Mesenchymal stem cell (in vitro differentiated cells and primary cell): Measurements from ENCODE around the gene MED8.
A peak's percentile ranks its signal among the peaks of the same experiment; 100 is the strongest.

Experiments used
- DNase-seq: peaks from one replicate; pipeline ENCODE4 v3.0.0-alpha.2; 2013
- H2AFZ ChIP-seq: one replicate; pipeline ENCODE4 v1.6.1; 2013; ENCODE audit warnings: low read depth, mild to moderate bottlenecking, control low read depth, inconsistent platforms, low read length, moderate library complexity
- H2AK5ac ChIP-seq: 2 replicates; pipeline ENCODE4 v1.6.1; 2013; ENCODE audit warnings: low read length, moderate library complexity, mild to moderate bottlenecking, inconsistent platforms; ENCODE audit not compliant: severe bottlenecking
- H2BK120ac ChIP-seq: one replicate; pipeline ENCODE4 v1.6.1; 2013; ENCODE audit warnings: low read depth, mild to moderate bottlenecking, inconsistent platforms, low read length, moderate library complexity
- H2BK12ac ChIP-seq, 2 experiments: one replicate each; pipeline ENCODE4 v1.6.1; 2013; ENCODE audit warnings: inconsistent platforms in 2 of 2, low read length in 2 of 2, mild to moderate bottlenecking in 2 of 2, moderate library complexity in 2 of 2, control low read depth in 1 of 2
- H2BK15ac ChIP-seq: one replicate; pipeline ENCODE4 v1.6.1; 2013; ENCODE audit warnings: mild to moderate bottlenecking, low read depth, inconsistent platforms; ENCODE audit not compliant: poor library complexity, severe bottlenecking
- H2BK5ac ChIP-seq: 2 replicates; pipeline ENCODE4 v1.6.1; 2013; ENCODE audit warnings: low read depth, mild to moderate bottlenecking, low read length, control low read depth, inconsistent platforms; ENCODE audit not compliant: poor library complexity, severe bottlenecking
- H3K14ac ChIP-seq, 2 experiments: one replicate each; pipeline ENCODE4 v1.6.1; 2013; ENCODE audit warnings: inconsistent platforms in 2 of 2, low read length in 2 of 2, control low read depth in 1 of 2, mild to moderate bottlenecking in 1 of 2, moderate library complexity in 1 of 2
- H3K18ac ChIP-seq, 2 experiments: one replicate each; pipeline ENCODE4 v1.6.1; 2013; ENCODE audit warnings: inconsistent platforms in 2 of 2, low read length in 2 of 2, control low read depth in 1 of 2, low read depth in 1 of 2, mild to moderate bottlenecking in 1 of 2
- H3K23ac ChIP-seq, 2 experiments: one replicate each; pipeline ENCODE4 v1.6.1; 2013; ENCODE audit warnings: inconsistent platforms in 2 of 2, low read length in 2 of 2, mild to moderate bottlenecking in 2 of 2, moderate library complexity in 2 of 2, control low read depth in 1 of 2
- H3K27ac ChIP-seq: 2 replicates; pipeline ENCODE4 v1.5.1; 2013; ENCODE audit warnings: mild to moderate bottlenecking, moderate library complexity, low read length, control low read depth, inconsistent platforms; ENCODE audit not compliant: poor library complexity, severe bottlenecking
- H3K27me3 ChIP-seq, 2 experiments: 2 replicates each; pipeline versions ENCODE4 v1.6.1 to v1.7.0; 2013; ENCODE audit warnings: low read length in 2 of 2, mild to moderate bottlenecking in 2 of 2, moderate library complexity in 2 of 2, control low read depth in 1 of 2, inconsistent platforms in 1 of 2; ENCODE audit not compliant: control insufficient read depth in 1 of 2, insufficient read depth in 1 of 2
- H3K36me3 ChIP-seq, 2 experiments: 2 replicates each; pipeline versions ENCODE4 v1.6.1 to v1.7.0; 2013; ENCODE audit warnings: low read length in 2 of 2, control low read depth in 1 of 2, inconsistent platforms in 1 of 2, low read depth in 1 of 2, mild to moderate bottlenecking in 1 of 2; ENCODE audit not compliant: insufficient read depth in 2 of 2, control insufficient read depth in 1 of 2
- H3K4ac ChIP-seq, 2 experiments: one replicate each; pipeline ENCODE4 v1.6.1; 2013; ENCODE audit warnings: inconsistent platforms in 2 of 2, low read length in 2 of 2, mild to moderate bottlenecking in 2 of 2, moderate library complexity in 2 of 2, control low read depth in 1 of 2, low read depth in 1 of 2
- H3K4me1 ChIP-seq: 2 replicates; pipeline ENCODE4 v1.6.1; 2013; ENCODE audit warnings: low read depth, low read length, control low read depth; ENCODE audit not compliant: control insufficient read depth, insufficient read depth
- H3K4me2 ChIP-seq: 2 replicates; pipeline ENCODE4 v1.6.1; 2013; ENCODE audit warnings: low read length, mild to moderate bottlenecking, inconsistent platforms; ENCODE audit not compliant: poor library complexity, severe bottlenecking
- H3K4me3 ChIP-seq, 2 experiments: 2 replicates each; pipeline versions ENCODE4 v1.5.1 to v1.7.0; 2013; ENCODE audit warnings: low read length in 2 of 2, mild to moderate bottlenecking in 2 of 2, control low read depth in 1 of 2, low read depth in 1 of 2; ENCODE audit not compliant: insufficient read depth in 1 of 2
- H3K79me1 ChIP-seq: replicated peaks from 2 replicates; pipeline ENCODE4 v1.6.1; 2013; ENCODE audit warnings: mild to moderate bottlenecking, control low read depth, low read length, inconsistent platforms; ENCODE audit not compliant: poor library complexity, severe bottlenecking
- H3K9ac ChIP-seq: 2 replicates; pipeline ENCODE4 v1.7.0; 2013; ENCODE audit warnings: mild to moderate bottlenecking, low read length, moderate library complexity
- H3K9me3 ChIP-seq: 2 replicates; pipeline ENCODE4 v1.7.0; 2013; ENCODE audit warnings: mild to moderate bottlenecking, low read length; ENCODE audit not compliant: control insufficient read depth
- H4K8ac ChIP-seq: one replicate; pipeline ENCODE4 v1.6.1; 2013; ENCODE audit warnings: inconsistent platforms, mild to moderate bottlenecking, low read length, moderate library complexity
- H4K91ac ChIP-seq: one replicate; pipeline ENCODE4 v1.6.1; 2013; ENCODE audit warnings: mild to moderate bottlenecking, low read length, inconsistent platforms
- WGBS: methylation state at CpG from one replicate; pipeline ENCODE4 v1.1.7; 2013; ENCODE audit warnings: mixed read lengths; 5-methylcytosine and 5-hydroxymethylcytosine counted together

MED8 gene

DNA sequence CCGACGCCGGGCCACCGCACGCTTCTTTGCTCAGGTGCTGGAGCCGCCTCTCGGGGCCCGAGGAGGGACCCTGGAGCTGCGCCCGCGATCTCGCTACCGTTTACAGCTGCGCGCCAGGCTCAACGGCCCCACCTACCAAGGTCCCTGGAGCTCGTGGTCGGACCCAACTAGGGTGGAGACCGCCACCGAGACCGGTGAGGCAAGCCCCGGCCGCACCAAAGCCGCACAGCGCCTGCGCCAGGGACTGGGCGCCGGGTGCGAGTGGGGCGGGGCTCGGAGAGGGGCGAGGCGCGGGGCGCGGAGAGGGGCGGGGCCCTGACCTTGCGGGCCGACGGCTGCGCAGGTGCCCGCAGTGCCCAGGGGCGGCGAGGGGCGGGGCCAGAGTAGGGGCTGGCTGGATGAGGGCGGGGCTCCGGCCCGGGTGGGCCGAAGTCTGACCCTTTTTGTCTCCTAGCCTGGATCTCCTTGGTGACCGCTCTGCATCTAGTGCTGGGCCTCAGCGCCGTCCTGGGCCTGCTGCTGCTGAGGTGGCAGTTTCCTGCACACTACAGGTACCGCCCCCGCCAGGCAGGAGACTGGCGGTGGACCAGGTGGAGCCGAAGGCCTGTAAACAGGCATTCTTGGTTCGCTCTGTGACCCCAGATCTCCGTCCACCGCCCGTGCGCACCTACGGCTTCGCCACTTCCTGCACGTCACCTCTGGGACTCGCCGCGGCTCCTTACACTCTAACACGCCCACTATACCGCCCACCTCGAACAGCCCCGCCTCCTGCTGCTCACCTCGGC, 40.6 kb downstream of the MED8 start:
- Histone ChIP-seq H4K91ac (peak overlapping the region; percentile 73), H3K18ac (peak overlapping the region; percentile 77 to 97), H2BK12ac (peak overlapping the region in 1 of 2 experiments; percentile 64), H2BK120ac (peak overlapping the region; percentile 6), H3K9ac (peak overlapping the region; percentile 74), H2AFZ (peak overlapping the region; percentile 85), H3K27me3 (no peaks in the 10 kb centered on the region), H3K4me3 (peak overlapping the region; percentile 68 to 78), H2BK5ac (peak overlapping the region; percentile 60), H2AK5ac (no peak overlapping the region), H2BK15ac (peak overlapping the region; percentile 86), H3K79me1 (no peaks in the 10 kb centered on the region), H3K9me3 (no peaks in the 10 kb centered on the region), H3K23ac (peak overlapping the region in 1 of 2 experiments; percentile 66), H3K4me1 (peaks cover 16% of the 10 kb centered on the region), H3K4ac (peak overlapping the region; percentile 81 to 85), H3K36me3 (no peaks in the 10 kb centered on the region), H3K27ac (peak overlapping the region; percentile 90), H3K14ac (peak overlapping the region in 1 of 2 experiments; percentile 61), H3K4me2 (peak overlapping the region; percentile 73), H4K8ac (peak overlapping the region; percentile 91)
- WGBS = 4% methylated on average over 66 of the region's 72 CpGs
- DNase-seq = peak; percentile 60

DNA sequence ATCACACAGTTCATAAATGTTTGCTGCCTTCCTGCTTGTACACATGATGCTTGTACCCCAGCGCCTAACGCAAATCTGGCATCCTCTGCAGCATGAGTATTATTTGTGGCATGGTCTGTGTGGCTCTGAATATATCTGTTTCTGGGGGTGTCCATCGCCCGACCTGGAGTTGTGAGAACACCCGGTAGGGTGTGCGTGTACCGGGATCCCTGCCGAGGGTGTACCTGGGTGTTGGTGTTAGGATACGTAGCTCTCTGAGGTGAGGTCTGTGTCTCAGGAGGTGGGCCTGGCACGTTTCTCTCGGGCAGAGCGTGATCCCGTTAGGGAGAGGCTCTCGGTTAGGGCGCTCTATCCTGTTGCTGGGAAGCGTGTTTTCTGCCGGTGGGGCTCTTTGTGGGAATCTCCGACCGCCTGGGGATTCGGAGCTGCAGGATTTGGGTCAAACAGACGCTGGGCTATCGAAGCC, 41.2 kb downstream of the MED8 start:
- peak overlapping the region; percentile 73 for H3K4me2 ChIP-seq
- H3K36me3 ChIP-seq = no peaks in the 10 kb centered on the region
- H3K18ac ChIP-seq = peak overlapping the region; percentile 77 to 94
- no peak overlapping the region for H3K23ac ChIP-seq
- no peak for DNase-seq
- H3K14ac ChIP-seq = no peak overlapping the region
- H3K9ac ChIP-seq = peak overlapping the region; percentile 74
- H4K91ac ChIP-seq = peak overlapping the region; percentile 47
- no peak overlapping the region for H2BK5ac ChIP-seq
- H3K4me3 ChIP-seq = peak overlapping the region; percentile 68 to 78
- no peaks in the 10 kb centered on the region for H3K79me1 ChIP-seq
- H3K27ac ChIP-seq = peak overlapping the region; percentile 65
- no peaks in the 10 kb centered on the region for H3K27me3 ChIP-seq
- peak overlapping the region; percentile 76 for H2BK15ac ChIP-seq
- H3K9me3 ChIP-seq = no peaks in the 10 kb centered on the region
- H2BK12ac ChIP-seq = no peak overlapping the region
- peak overlapping the region; percentile 6 for H2BK120ac ChIP-seq
- whole genome bisulfite sequencing = 41% methylated on average over 19 of the region's 22 CpGs
- H2AK5ac ChIP-seq = no peak overlapping the region
- H3K4me1 ChIP-seq = peaks cover 16% of the 10 kb centered on the region
- H4K8ac ChIP-seq = peak overlapping the region; percentile 91
- H2AFZ ChIP-seq = peak overlapping the region; percentile 85
- peak overlapping the region in 1 of 2 experiments; percentile 81 for H3K4ac ChIP-seq

DNA sequence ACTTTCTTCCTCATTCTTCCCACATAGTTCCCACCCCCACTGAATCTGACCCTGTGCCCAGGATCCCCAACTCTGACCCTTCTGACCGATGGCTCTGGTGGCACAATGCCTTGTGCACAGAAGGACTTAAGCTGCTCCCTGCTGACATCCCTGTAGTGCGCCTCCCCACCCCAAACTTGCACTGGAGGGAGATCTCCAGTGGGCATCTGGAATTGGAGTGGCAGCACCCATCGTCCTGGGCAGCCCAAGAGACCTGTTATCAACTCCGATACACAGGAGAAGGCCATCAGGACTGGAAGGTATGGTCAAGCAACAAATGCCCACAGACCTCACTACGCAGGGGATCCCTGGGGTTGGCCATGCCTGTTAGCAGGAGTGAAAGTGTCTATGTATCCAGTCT, 43.0 kb downstream of the MED8 start:
- Histone ChIP-seq H2BK120ac (no peak overlapping the region), H3K79me1 (no peaks in the 10 kb centered on the region), H4K8ac (no peak overlapping the region), H2BK12ac (no peak overlapping the region), H4K91ac (peak overlapping the region; percentile 5), H2BK5ac (no peak overlapping the region), H2BK15ac (no peak overlapping the region), H3K23ac (no peak overlapping the region), H2AK5ac (no peak overlapping the region), H3K18ac (no peak overlapping the region), H3K36me3 (no peaks in the 10 kb centered on the region), H3K9me3 (no peaks in the 10 kb centered on the region), H2AFZ (no peak overlapping the region), H3K27me3 (no peaks in the 10 kb centered on the region), H3K4me2 (no peak overlapping the region), H3K14ac (no peak overlapping the region), H3K9ac (no peak overlapping the region), H3K27ac (no peak overlapping the region), H3K4me1 (peaks cover 16% of the 10 kb centered on the region), H3K4me3 (no peak overlapping the region), H3K4ac (no peak overlapping the region)
- 91% methylated on average over 5 of the region's 5 CpGs for WGBS
- no peak for DNase-seq

DNA sequence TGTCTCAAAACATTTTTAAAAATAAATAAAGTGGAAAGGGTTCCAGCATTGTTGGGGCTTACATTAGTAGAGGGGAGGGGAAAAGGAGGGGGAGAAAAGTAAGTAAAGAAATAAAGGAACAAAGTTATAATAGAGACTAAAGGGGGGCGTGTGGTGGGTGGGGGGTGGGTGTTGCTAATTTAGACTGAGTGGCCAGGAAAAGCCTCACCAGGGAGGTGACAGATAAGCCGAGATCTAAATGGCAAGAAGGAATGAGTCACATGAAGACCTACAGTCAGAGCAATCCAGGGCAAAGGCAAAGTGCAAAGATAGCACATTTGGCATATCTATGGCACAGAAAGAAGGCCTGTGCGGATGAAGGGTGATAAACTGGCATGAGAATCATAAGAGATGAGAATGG, 44.5 kb downstream of the MED8 start:
- H3K4ac ChIP-seq = no peak overlapping the region

More for the DNA sequence above, 44.5 kb downstream of the MED8 start:
- Histone ChIP-seq H3K23ac (no peak overlapping the region), H3K14ac (no peak overlapping the region), H2BK15ac (no peak overlapping the region), H3K9me3 (no peaks in the 10 kb centered on the region), H3K27ac (no peak overlapping the region), H2BK12ac (no peak overlapping the region), H3K36me3 (no peaks in the 10 kb centered on the region), H3K18ac (no peak overlapping the region), H2BK5ac (no peak overlapping the region), H2BK120ac (no peak overlapping the region), H2AK5ac (no peak overlapping the region), H4K8ac (no peak overlapping the region), H3K4me3 (no peak overlapping the region), H4K91ac (no peak overlapping the region), H3K79me1 (no peaks in the 10 kb centered on the region), H3K4me2 (no peak overlapping the region), H3K4me1 (peaks cover 16% of the 10 kb centered on the region), H3K9ac (no peak overlapping the region), H2AFZ (no peak overlapping the region), H3K27me3 (peaks cover 2 to 3% of the 10 kb centered on the region in 2 experiments)
- 41% methylated on average over 3 of the region's 3 CpGs for whole genome bisulfite sequencing
- DNase-seq = no peak
